Fibroblast of mammary gland (primary cell): ENCODE measurements around the gene ZNF80.

ENCODE experiments used
- DNase-seq: peaks from one replicate; pipeline ENCODE4 v3.0.0-alpha.2; 2010; ENCODE audit warnings: low read depth
- H3K4me3 ChIP-seq: 2 replicates; pipeline ENCODE4 v1.5.1; 2011; ENCODE audit warnings: low read depth, mild to moderate bottlenecking, low read length, moderate library complexity; ENCODE audit not compliant: control insufficient read depth
- TF ChIP-seq, protein P1 (sequence below): conservative IDR thresholded peaks from 2 replicates; pipeline ENCODE4 v1.5.1; 2011; ENCODE audit warnings: low read depth, low read length, inconsistent platforms; ENCODE audit not compliant: control insufficient read depth, insufficient read depth

ZNF80 gene

DNA sequence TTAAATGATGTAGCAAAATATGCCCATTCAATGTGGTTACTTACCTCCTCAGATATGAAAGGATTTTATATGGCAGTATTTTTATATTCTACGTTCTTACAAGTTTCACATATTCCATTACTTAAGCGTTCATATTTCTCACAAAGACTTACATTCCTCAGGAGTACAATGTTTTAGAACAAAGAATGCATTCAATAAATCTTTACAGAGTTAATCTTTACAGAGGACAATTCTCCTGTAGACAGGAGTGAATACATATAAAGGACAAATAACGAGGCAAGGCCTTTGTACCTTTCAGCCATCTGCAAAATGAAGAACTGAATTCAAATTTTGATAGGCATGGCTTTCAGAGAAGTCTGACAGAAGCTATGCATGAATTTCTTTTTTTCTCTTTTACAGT lies 1.9 kb downstream of the ZNF80 start:
- TF ChIP-seq, protein P1, sequence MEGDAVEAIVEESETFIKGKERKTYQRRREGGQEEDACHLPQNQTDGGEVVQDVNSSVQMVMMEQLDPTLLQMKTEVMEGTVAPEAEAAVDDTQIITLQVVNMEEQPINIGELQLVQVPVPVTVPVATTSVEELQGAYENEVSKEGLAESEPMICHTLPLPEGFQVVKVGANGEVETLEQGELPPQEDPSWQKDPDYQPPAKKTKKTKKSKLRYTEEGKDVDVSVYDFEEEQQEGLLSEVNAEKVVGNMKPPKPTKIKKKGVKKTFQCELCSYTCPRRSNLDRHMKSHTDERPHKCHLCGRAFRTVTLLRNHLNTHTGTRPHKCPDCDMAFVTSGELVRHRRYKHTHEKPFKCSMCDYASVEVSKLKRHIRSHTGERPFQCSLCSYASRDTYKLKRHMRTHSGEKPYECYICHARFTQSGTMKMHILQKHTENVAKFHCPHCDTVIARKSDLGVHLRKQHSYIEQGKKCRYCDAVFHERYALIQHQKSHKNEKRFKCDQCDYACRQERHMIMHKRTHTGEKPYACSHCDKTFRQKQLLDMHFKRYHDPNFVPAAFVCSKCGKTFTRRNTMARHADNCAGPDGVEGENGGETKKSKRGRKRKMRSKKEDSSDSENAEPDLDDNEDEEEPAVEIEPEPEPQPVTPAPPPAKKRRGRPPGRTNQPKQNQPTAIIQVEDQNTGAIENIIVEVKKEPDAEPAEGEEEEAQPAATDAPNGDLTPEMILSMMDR: no peak
- DNase-seq: no peak
- no peak overlapping the region for H3K4me3 ChIP-seq

DNA sequence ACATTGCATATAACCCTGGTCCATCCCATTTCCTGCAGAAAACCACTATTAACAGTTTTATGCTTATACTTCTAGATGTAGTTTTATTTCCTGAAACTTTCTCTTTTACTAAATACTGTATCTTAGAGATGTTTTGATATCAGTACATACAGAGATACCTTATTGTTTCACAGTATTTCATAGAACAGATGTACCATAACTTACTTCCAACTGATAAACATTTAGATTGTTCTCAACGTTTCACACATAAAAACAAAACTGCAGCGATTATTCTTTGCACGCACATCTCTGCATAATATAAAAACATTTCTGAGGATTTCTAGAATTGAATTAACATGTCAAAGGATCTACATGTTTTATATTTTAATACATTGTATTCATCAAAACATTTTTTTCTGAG lies 2.6 kb downstream of the ZNF80 start:
- no peak for DNase-seq
- TF ChIP-seq, protein P1: no peak
- no peak overlapping the region for H3K4me3 ChIP-seq

DNA sequence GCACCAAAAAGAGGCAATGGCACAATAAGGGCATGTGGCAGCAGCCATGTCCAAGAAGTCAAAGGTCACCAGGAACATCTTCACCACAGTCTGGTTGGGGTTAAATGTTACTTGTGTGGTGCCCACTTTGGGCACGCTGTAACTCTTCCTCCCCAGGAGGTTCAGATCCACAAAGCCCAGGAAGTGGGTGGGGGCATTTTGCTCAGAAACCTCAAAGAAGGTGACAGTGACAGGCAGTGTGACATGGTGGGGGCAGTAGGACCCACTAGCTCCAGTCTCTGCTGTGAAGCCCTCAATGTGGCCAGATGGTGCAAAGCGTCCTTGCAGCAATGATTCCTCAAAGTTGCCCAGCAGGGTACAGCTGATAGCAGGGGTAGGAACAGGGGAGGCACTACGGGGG lies 5.8 kb downstream of the ZNF80 start:
- TF ChIP-seq, protein P1: no peak
- H3K4me3 ChIP-seq: no peak overlapping the region
- DNase-seq: no peak

DNA sequence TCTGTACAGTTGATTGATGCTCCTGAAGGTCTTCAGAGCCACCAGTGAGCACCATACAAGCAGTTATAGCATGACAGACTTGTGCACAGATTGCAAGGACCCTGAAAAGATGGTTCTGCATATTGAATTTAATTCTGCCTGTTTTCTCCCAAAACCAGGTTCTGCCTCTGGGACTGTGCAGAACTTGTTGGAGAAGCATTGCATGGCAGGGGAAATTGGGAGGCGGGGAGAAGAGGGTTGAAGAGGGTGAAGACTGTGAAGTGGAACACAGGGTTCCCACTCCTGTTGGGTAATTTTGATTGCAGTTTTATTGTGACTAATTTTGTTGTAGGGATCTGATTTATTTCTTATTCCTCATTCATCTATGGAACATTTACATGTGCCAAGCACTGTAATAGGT lies 10.3 kb downstream of the ZNF80 start:
- DNase-seq: no peak
- TF ChIP-seq, protein P1: no peak
- H3K4me3 ChIP-seq: no peak overlapping the region

DNA sequence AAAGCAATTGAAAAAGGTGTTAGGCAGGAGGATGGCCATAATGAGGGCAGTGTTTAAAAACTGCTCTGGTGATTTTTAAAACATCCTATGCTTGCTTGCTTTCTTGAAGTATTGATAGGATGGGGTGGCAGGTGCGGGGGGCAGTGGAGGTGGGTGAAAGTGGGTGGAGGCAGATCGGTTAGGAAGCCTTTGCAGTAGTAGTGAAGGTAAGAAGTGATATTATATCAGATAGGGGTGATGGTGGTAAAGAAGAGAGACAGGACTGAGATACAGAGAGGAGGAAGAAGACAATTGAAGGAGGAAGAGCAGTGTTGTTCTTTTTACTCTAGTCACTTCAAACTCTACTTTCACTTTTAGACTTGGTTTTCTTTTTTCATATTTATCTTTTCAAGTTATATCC lies 11.1 kb downstream of the ZNF80 start:
- TF ChIP-seq, protein P1: no peak
- no peak overlapping the region for H3K4me3 ChIP-seq
- no peak for DNase-seq

DNA sequence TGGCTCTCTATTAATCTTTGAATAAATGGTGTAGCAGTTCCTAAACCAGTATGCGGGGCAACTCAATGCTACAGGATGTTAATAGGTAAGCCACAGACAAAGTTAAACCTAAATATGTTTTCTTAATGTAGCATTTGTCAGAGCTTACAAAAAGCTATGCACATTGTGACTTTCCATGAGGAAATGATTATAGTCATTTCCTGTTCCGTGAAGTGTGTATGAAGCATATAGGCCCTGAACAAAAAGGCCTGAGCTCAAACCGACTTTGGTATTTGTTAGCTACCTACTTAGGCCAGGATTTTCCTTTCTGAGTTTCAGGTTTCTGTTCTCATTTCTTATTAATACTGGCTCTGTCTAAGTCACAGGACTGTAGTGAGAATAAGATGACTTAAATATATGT lies 14.2 kb downstream of the ZNF80 start:
- TF ChIP-seq, protein P1: no peak
- no peak overlapping the region for H3K4me3 ChIP-seq
- DNase-seq: no peak

DNA sequence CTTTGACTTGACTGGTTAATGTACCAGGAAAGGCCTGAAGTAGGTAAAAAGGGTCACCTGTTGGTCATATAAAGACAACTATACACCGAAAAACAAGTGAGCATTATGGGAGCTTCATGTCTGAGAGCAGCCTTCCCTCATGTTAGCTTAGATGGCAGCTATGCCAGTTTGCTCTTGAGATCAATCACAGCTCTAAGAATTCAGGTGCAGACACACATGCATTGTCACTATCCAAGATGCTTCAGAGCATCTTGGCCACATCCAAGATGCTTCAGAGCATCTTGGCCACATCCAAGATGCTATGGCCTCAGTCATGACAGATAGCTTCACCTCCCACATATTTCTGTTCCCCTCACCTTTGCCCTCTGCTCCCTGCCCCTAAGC lies 15.5 kb downstream of the ZNF80 start:
- H3K4me3 ChIP-seq: no peak overlapping the region
- TF ChIP-seq, protein P1: no peak
- no peak for DNase-seq
